ENCODE results near the gene STK32B.

STK32B gene

GRCh38 chr4:5192678-5193077, 141.4 kb downstream of the STK32B start:
- in situ Hi-C loops (cut with HindIII; ENCODE audit: low sequenced_read_pairs): no loop called here
- no peak for DNase-seq (ENCODE audit: low read depth)
- no peak for TF ChIP-seq CTCF (IDR thresholded peaks at IDR 0.05; ENCODE audit: low read depth, low read length, missing control alignments)
- no peak overlapping the region for H3K4me3 ChIP-seq (ENCODE audit: low read depth, low read length)

GRCh38 chr4:5198656-5199541, 147.6 kb downstream of the STK32B start:
- no peak for DNase-seq (ENCODE audit: low read depth)
- no peak overlapping the region for H3K4me3 ChIP-seq (ENCODE audit: low read depth, low read length)
- in situ Hi-C loops (cut with HindIII; ENCODE audit: low sequenced_read_pairs): no loop called here
- TF ChIP-seq CTCF (IDR thresholded peaks at IDR 0.05; ENCODE audit: low read depth, low read length, missing control alignments): no peak

- TF ChIP-seq CTCF (IDR thresholded peaks at IDR 0.05; ENCODE audit: low read depth, low read length, missing control alignments): no peak
- in situ Hi-C loops (cut with HindIII; ENCODE audit: low sequenced_read_pairs): no loop called here
- DNase-seq (ENCODE audit: low read depth): no peak
- H3K4me3 ChIP-seq (ENCODE audit: low read depth, low read length): no peak overlapping the region
Measured at GRCh38 chr4:5199912-5200311, 148.6 kb downstream of the STK32B start.

GRCh38 chr4:5200513-5200912, 149.2 kb downstream of the STK32B start:
- no peak for DNase-seq (ENCODE audit: low read depth)
- TF ChIP-seq CTCF (IDR thresholded peaks at IDR 0.05; ENCODE audit: low read depth, low read length, missing control alignments): no peak
- in situ Hi-C loops (cut with HindIII; ENCODE audit: low sequenced_read_pairs): no loop called here
- no peak overlapping the region for H3K4me3 ChIP-seq (ENCODE audit: low read depth, low read length)

GRCh38 chr4:5203309-5203992, 152.2 kb downstream of the STK32B start:
- TF ChIP-seq CTCF (IDR thresholded peaks at IDR 0.05; ENCODE audit: low read depth, low read length, missing control alignments): no peak
- in situ Hi-C loops (cut with HindIII; ENCODE audit: low sequenced_read_pairs): no loop called here
- no peak for DNase-seq (ENCODE audit: low read depth)
- no peak overlapping the region for H3K4me3 ChIP-seq (ENCODE audit: low read depth, low read length)

- no peak overlapping the region for H3K4me3 ChIP-seq (ENCODE audit: low read depth, low read length)
- no peak for TF ChIP-seq CTCF (IDR thresholded peaks at IDR 0.05; ENCODE audit: low read depth, low read length, missing control alignments)
- DNase-seq (ENCODE audit: low read depth): no peak
- in situ Hi-C loops (cut with HindIII; ENCODE audit: low sequenced_read_pairs): no loop called here
Measured at GRCh38 chr4:5203993-5204310, 152.7 kb downstream of the STK32B start.

Data from astrocyte of the cerebellum (primary cell).